BLaER1 treated with 17β-estradiol and CSF1 and Interleukin-3, amounts not matched to agents 10 nM and 100 nM (cell line): Measurements from ENCODE around the gene AP1B1.
A peak's percentile ranks its signal among the peaks of the same experiment; 100 is the strongest.
"Not testable (repeated sequence)": the region's sequence is repeated elsewhere in the genome, so short reads cannot be mapped to it uniquely, and the experiment has no call there.

Experiments used
- H3K27ac ChIP-seq, 11 experiments: shearing (Covaris generic); formaldehyde crosslinking; 2 replicates each; pipeline ENCODE4 v1.8.1; 2022
- H3K27me3 ChIP-seq, 11 experiments: shearing (Covaris generic); formaldehyde crosslinking; 2 replicates each; pipeline ENCODE4 v1.8.1; 2022
- H3K36me3 ChIP-seq, 11 experiments: shearing (Covaris generic); formaldehyde crosslinking; 2 replicates each; pipeline ENCODE4 v1.8.1; 2022
- H3K4me1 ChIP-seq, 10 experiments: shearing (Covaris generic); formaldehyde crosslinking; 2 replicates each; pipeline ENCODE4 v1.8.1; 2022
- H3K4me2 ChIP-seq, 11 experiments: shearing (Covaris generic); formaldehyde crosslinking; 2 replicates each; pipeline ENCODE4 v1.8.1; 2022
- H3K4me3 ChIP-seq, 10 experiments: shearing (Covaris generic); formaldehyde crosslinking; 2 replicates each; pipeline ENCODE4 v1.8.1; 2022
- H3K9ac ChIP-seq, 11 experiments: shearing (Covaris generic); formaldehyde crosslinking; 2 replicates each; pipeline ENCODE4 v1.8.1; 2022
- H3K9me3 ChIP-seq, 11 experiments: shearing (Covaris generic); formaldehyde crosslinking; replicated peaks in 1 of 11; 2 replicates each; pipeline ENCODE4 v1.8.1; 2022
- H4K20me1 ChIP-seq, 11 experiments: shearing (Covaris generic); formaldehyde crosslinking; 2 replicates each; pipeline ENCODE4 v1.8.1; 2022
- Cebpa-rat ChIP-seq, 11 experiments: shearing (Covaris generic); IDR thresholded peaks; 2 replicates each; pipeline ENCODE4 v1.8.1; 2022

Gene AP1B1

DNA sequence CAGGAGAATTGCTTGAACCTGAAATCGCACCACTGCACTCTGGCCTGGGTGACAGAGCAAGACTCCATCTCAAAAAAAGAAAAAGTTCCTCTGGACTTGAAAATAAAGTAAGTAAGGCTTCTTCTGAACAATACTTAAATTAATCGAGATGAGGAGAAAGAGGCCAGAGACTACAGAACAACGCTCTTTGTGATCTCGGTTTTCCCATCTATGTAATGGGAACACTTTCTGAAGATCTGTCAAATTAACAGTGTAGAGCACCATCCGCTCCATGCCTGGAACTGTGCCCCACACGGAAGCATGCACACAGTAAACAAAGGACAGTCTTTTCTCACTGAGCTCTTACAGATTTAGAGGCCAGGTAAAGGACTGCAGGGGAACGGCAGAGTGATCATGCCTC, 9.1 kb downstream of the AP1B1 start:
- H3K36me3 ChIP-seq, result peaks cover 34 to 93% (median 70%) of the 10 kb centered on the region in 11 experiments; a peak in 21 of 22 replicates
- H3K27ac ChIP-seq, result no peak overlapping the region
- H3K4me1 ChIP-seq, result peaks cover 31 to 70% (median 39%) of the 10 kb centered on the region in 10 experiments
- no peaks in the 10 kb centered on the region for H3K9me3 ChIP-seq
- H3K27me3 ChIP-seq, result no peaks in the 10 kb centered on the region
- H3K4me3 ChIP-seq, result no peak overlapping the region
- H3K9ac ChIP-seq, result no peak overlapping the region
- no peak overlapping the region for H3K4me2 ChIP-seq
- peaks cover 36 to 99% (median 90%) of the 10 kb centered on the region in 11 experiments for H4K20me1 ChIP-seq
- TF ChIP-seq Cebpa-rat (IDR thresholded peaks at IDR 0.05), result no peak

DNA sequence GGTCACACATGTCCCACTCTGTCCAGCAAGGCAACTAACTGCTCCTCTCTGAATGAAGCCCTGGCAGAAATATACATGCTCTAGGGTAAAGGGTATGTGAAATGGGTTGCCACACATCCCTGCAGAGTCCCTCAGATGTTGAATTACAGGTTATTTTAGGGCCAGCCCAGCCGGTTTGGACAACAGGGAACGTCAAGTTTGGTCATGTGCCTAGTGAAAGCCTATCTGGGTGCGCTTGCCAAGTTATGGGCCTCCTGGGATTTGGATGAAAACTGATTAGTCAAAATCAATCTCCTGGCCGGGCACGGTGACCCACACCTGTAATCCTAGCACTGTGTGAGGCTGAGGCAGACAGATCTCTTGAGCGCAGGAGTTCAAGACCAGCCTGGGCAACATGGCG, 10.4 kb downstream of the AP1B1 start:
- no peak overlapping the region; a peak in 1 of 22 replicates for H3K9ac ChIP-seq
- peaks cover 41 to 100% (median 94%) of the 10 kb centered on the region in 11 experiments for H4K20me1 ChIP-seq
- H3K4me1 ChIP-seq, result peaks cover 18 to 64% (median 27%) of the 10 kb centered on the region in 10 experiments
- no peak for TF ChIP-seq Cebpa-rat (IDR thresholded peaks at IDR 0.05)
- no peak overlapping the region for H3K4me2 ChIP-seq
- H3K4me3 ChIP-seq, result no peak overlapping the region
- no peaks in the 10 kb centered on the region for H3K9me3 ChIP-seq
- H3K27ac ChIP-seq, result no peak overlapping the region
- no peaks in the 10 kb centered on the region for H3K27me3 ChIP-seq
- peaks cover 32 to 94% (median 63%) of the 10 kb centered on the region in 11 experiments; a peak in 21 of 22 replicates for H3K36me3 ChIP-seq

DNA sequence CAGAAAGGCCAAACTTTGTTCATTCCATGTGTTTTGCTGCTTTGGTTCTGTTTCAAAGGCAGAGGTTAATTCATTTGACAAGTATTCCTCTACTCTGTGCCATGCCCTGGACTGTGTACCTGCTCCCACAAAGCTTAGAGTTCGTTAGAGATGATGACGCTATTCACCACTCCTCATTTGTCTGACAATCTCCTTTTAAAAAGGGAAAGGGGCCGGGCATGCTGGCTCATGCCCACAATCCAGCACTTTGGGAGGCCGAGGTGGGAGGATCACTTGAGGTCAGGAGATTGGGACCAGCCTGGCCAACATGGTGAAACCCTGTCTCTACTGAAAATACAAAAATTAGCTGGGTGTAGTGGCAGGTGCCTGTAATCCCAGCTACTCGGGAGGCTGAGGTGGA, 11.7 kb downstream of the AP1B1 start:
- not testable (repeated sequence) for H3K4me3 ChIP-seq
- Histone ChIP-seq H3K4me1 (peaks cover 15 to 63% (median 23%) of the 10 kb centered on the region in 10 experiments; a peak in 19 of 20 replicates), H3K4me2 (peak overlapping the region in 2 of 11 experiments; percentile 21 to 36; a peak in 5 of 22 replicates)

DNA sequence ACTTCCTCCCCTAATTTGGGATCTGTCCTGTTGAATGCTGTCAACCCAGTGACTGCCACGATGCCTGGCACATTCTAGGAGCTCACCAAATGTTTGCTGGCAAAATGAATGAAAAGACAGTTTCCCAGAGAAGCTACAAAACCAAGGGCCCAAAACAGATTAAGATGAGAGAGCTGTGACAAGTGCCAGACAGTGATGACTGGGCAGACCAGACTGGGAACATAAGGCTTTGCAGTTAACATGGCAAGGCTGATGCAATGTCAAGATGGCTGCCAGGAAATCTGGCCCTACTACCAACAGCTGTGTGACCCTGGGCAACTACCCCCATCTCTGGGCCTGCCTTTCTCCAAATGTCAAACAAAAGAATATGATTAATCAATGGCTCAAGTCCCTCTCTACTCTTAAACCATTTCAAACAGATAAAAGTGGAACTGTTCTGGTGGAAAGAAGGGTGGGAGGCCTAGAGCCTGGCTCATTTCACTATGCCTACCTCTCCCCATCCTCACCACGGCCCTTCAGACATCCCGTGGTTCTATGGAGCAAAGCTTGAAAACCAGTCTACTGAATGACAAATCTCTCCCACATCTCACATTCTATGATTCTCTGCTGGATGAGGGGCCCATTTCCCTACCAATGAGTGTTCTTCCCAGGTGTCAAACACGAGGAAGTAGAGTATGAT, 12.8 kb downstream of the AP1B1 start:
- H4K20me1 ChIP-seq, result peaks cover 39 to 100% (median 91%) of the 10 kb centered on the region in 11 experiments
- peaks cover 27 to 86% (median 48%) of the 10 kb centered on the region in 11 experiments; a peak in 21 of 22 replicates for H3K36me3 ChIP-seq
- H3K9ac ChIP-seq, result no peak overlapping the region
- peaks cover 0 to 4% (median 0%) of the 10 kb centered on the region in 11 experiments; a peak in 1 of 22 replicates for H3K27me3 ChIP-seq
- H3K4me1 ChIP-seq, result peaks cover 23 to 63% (median 30%) of the 10 kb centered on the region in 10 experiments
- no peak overlapping the region for H3K4me3 ChIP-seq
- no peaks in the 10 kb centered on the region for H3K9me3 ChIP-seq
- H3K4me2 ChIP-seq, result peak overlapping the region in 4 of 11 experiments; percentile 4 to 36 (median 16); a peak in 6 of 22 replicates
- no peak overlapping the region for H3K27ac ChIP-seq
- TF ChIP-seq Cebpa-rat (IDR thresholded peaks at IDR 0.05), result no peak

More for the DNA sequence above, 11.7 kb downstream of the AP1B1 start:
- Histone ChIP-seq H3K36me3 (peaks cover 32 to 97% (median 54%) of the 10 kb centered on the region in 11 experiments; a peak in 21 of 22 replicates), H4K20me1 (peaks cover 36 to 100% (median 91%) of the 10 kb centered on the region in 11 experiments)
- not testable (repeated sequence) for H3K9ac ChIP-seq, H3K27ac ChIP-seq, H3K9me3 ChIP-seq, H3K27me3 ChIP-seq

DNA sequence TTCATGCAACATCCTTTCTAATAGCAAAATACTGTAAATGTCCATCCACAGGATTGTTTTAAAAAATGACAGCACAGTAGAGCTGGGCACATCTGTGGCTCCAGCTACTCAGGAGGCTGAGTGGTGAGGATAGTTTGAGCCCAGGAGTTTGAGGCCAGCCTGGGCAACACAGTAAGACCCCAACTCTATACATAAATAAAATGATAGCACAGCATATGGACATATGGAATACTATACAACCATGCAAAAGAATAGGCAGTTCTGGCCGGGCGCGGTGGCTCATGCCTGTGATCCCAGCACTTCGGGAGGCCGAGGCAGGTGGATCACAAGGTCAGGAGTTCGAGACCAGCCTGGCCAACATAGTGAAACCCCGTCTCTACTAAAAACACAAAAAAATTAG, 13.6 kb downstream of the AP1B1 start:
- not testable (repeated sequence) for H3K4me2 ChIP-seq, H3K9ac ChIP-seq, H3K9me3 ChIP-seq, H3K4me3 ChIP-seq, H3K27ac ChIP-seq, H3K27me3 ChIP-seq
- H3K4me1 ChIP-seq, result peaks cover 24 to 63% (median 32%) of the 10 kb centered on the region in 10 experiments
- H4K20me1 ChIP-seq, result peaks cover 40 to 100% (median 90%) of the 10 kb centered on the region in 11 experiments
- H3K36me3 ChIP-seq, result peaks cover 27 to 80% (median 47%) of the 10 kb centered on the region in 11 experiments; a peak in 21 of 22 replicates

DNA sequence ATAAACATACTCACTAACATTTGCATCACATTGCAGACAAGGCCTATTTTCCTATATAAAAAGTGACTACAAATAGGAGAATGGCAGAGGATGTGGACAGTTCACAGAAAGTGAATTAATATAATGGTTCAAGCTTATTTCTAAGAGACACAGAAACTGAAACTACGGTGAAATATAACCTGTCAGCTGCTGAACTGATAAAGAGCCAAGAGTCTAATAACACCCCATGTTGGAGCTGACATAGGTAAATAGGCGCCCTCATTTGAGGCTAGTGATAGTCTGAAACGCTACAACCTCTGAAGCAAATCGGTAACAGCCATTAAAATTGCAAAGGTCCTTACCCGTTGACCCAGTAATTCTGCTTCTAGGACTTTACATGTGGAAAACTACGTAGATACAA, 14.0 kb downstream of the AP1B1 start:
- Histone ChIP-seq H3K27ac (no peak overlapping the region), H4K20me1 (peaks cover 43 to 100% (median 90%) of the 10 kb centered on the region in 11 experiments), H3K36me3 (peaks cover 27 to 76% (median 44%) of the 10 kb centered on the region in 11 experiments; a peak in 21 of 22 replicates), H3K4me3 (no peak overlapping the region), H3K4me2 (no peak overlapping the region), H3K27me3 (peaks cover 0 to 4% (median 0%) of the 10 kb centered on the region in 11 experiments; a peak in 1 of 22 replicates), H3K9ac (no peak overlapping the region), H3K9me3 (no peaks in the 10 kb centered on the region), H3K4me1 (peaks cover 28 to 67% (median 36%) of the 10 kb centered on the region in 10 experiments)
- TF ChIP-seq Cebpa-rat (IDR thresholded peaks at IDR 0.05), result no peak

DNA sequence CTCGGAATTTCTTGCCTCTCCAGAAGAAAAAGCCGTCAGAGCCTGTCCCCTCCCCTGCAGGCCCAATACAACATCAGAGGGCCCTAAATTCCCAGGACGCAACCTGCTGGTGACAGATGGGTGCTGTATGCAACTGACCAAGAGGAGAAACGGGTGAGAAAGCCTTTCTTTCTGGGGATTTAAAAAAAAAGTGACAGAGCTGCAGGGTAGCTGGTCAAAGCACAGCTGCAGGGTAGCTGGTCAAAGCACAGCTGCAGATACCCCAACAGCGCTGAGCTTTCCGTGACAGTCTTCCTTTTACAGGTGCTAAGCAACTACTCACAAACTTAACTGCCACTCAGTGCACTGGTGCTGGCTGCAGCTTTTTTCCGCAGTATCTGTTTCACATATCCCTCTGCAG, 17.8 kb downstream of the AP1B1 start:
- TF ChIP-seq Cebpa-rat (IDR thresholded peaks at IDR 0.05), result no peak
- Histone ChIP-seq H3K27me3 (peaks cover 0 to 15% (median 0%) of the 10 kb centered on the region in 11 experiments; a peak in 3 of 22 replicates), H3K9me3 (no peaks in the 10 kb centered on the region), H3K9ac (peak overlapping the region in 4 of 11 experiments; percentile 19 to 65 (median 43); a peak in 4 of 22 replicates), H3K4me2 (peak overlapping the region; percentile 72 to 94 (median 82)), H3K4me1 (peaks cover 60 to 89% (median 68%) of the 10 kb centered on the region in 10 experiments), H3K4me3 (peak overlapping the region in 4 of 10 experiments; percentile 1 to 17 (median 14); a peak in 2 of 20 replicates), H3K27ac (peak overlapping the region in 2 of 11 experiments; percentile 52 to 59; a peak in 3 of 22 replicates), H3K36me3 (peaks cover 14 to 62% (median 22%) of the 10 kb centered on the region in 11 experiments; a peak in 20 of 22 replicates), H4K20me1 (peaks cover 54 to 96% (median 84%) of the 10 kb centered on the region in 11 experiments)

DNA sequence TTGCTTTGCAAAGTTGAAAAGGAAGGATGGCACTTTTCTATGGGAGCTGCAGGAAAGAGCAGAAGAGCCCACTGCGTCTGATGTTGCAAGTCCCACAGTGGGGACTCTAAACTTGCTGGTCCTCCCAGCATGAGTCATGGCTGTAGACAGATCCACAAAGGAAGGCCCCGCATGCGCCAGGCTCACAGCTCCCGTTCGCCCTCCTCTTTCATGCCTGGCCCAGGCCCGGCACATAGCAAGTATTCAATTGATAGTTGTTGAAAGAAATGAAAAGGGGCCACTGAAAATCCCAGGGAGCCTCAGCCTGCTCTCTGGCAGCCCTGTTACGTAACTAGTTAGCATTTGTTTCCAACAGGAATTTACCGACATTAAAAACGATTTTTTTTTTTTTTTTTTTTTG, 18.9 kb downstream of the AP1B1 start:
- TF ChIP-seq Cebpa-rat (IDR thresholded peaks at IDR 0.05), result 0 out of 22 replicates have a peak, but pooled peaks of 1 of the 11 experiments have one; percentile 18

DNA sequence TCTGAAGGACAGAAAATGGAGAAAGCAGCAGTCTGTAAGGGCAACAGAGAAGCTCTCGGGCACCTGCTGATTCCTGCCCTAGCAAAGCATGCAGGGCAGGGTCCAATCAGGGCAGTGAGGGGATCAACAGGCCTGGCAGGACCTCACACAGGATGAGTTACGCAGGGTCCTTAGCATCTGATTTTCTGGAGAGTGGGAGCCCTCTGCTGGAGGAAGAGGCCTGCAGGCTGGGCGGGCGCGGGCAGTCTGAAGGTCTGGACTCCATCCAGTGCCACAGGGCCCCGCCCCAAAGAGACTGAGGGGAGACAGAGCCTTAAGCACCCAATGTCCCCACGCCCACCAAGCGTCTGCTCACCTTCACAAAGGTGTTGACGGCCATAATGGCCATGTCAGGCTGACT, 28.9 kb downstream of the AP1B1 start:
- H3K4me1 ChIP-seq, result peaks cover 24 to 61% (median 28%) of the 10 kb centered on the region in 10 experiments
- peaks cover 0 to 41% (median 0%) of the 10 kb centered on the region in 11 experiments; a peak in 10 of 22 replicates for H3K27me3 ChIP-seq
- H3K4me2 ChIP-seq, result peak overlapping the region in 3 of 11 experiments; percentile 15 to 59 (median 24); a peak in 4 of 22 replicates
- peaks cover 48 to 87% (median 58%) of the 10 kb centered on the region in 11 experiments for H3K36me3 ChIP-seq
- H3K9me3 ChIP-seq, result no peaks in the 10 kb centered on the region
- no peak overlapping the region for H3K27ac ChIP-seq
- peaks cover 49 to 98% (median 80%) of the 10 kb centered on the region in 11 experiments; a peak in 21 of 22 replicates for H4K20me1 ChIP-seq
- H3K4me3 ChIP-seq, result no peak overlapping the region
- no peak for TF ChIP-seq Cebpa-rat (IDR thresholded peaks at IDR 0.05)
- H3K9ac ChIP-seq, result no peak overlapping the region

More for the DNA sequence above, 18.9 kb downstream of the AP1B1 start:
- peak overlapping the region; percentile 72 to 94 (median 82) for H3K4me2 ChIP-seq
- H4K20me1 ChIP-seq, result peaks cover 43 to 96% (median 84%) of the 10 kb centered on the region in 11 experiments
- peak overlapping the region in 6 of 11 experiments; percentile 1 to 59 (median 35); a peak in 6 of 22 replicates for H3K27ac ChIP-seq
- no peaks in the 10 kb centered on the region for H3K9me3 ChIP-seq
- H3K27me3 ChIP-seq, result peaks cover 0 to 15% (median 0%) of the 10 kb centered on the region in 11 experiments; a peak in 3 of 22 replicates
- peaks cover 68 to 93% (median 77%) of the 10 kb centered on the region in 10 experiments for H3K4me1 ChIP-seq
- H3K9ac ChIP-seq, result peak overlapping the region in 5 of 11 experiments; percentile 27 to 65 (median 51); a peak in 5 of 22 replicates
- H3K4me3 ChIP-seq, result no peak overlapping the region
- peaks cover 7 to 51% (median 11%) of the 10 kb centered on the region in 11 experiments; a peak in 17 of 22 replicates for H3K36me3 ChIP-seq

DNA sequence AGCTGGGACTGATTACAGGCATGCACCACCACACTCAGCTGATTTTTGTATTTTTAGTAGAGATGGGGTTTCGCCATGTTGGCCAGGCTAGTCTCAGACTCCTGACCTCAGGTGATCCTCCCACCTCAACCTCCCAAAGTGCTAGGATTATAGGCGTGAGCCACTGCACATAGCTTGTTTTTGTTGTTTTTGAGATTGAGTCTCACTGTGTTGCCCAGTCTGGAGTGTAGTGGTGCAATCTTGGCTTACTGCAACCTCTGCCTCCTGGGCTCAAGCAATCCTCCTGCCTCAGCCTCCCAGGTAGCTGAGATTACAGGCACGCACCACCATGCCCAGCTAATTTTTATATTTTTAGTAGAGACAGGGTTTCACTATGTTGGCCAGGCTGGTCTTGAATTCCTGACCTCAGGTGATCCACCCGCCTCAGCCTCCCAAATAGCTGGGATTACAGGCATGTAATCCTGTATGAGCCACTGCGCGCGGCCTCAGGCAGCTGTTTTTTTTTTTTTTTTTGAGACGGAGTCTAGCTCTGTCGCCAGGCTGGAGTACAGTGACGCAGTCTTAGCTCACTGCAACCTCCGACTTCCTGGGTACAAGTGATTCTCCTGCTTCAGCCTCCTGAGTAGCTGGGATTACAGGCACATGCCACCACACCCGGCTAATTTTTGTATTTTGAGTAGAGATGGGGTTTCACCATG, 31.0 kb downstream of the AP1B1 start:
- peaks cover 54 to 98% (median 67%) of the 10 kb centered on the region in 11 experiments for H3K36me3 ChIP-seq
- not testable (repeated sequence) for H3K9me3 ChIP-seq, H3K4me2 ChIP-seq, H3K27ac ChIP-seq, H3K4me3 ChIP-seq, H3K9ac ChIP-seq
- peaks cover 30 to 60% (median 34%) of the 10 kb centered on the region in 10 experiments for H3K4me1 ChIP-seq
- H4K20me1 ChIP-seq, result peaks cover 56 to 99% (median 82%) of the 10 kb centered on the region in 11 experiments
- peaks cover 0 to 41% (median 0%) of the 10 kb centered on the region in 11 experiments; a peak in 10 of 22 replicates for H3K27me3 ChIP-seq
